NCI-H748 (cell line): Measurements from ENCODE around the gene PDZRN3.

Experiments used
- DNase-seq: peaks from one replicate; lab custom pipeline; 2025; ENCODE audit not compliant: unreplicated experiment; lab: John Stamatoyannopoulos, UW

The PDZRN3 gene

GRCh38 chr3:73624821-73625665 lies at the start of gene PDZRN3:
PDZRN3 (minus strand) TSS chr3:73624941.
- peak; percentile 69 for DNase-seq

- DNase-seq: peak; percentile 73
Measured at GRCh38 chr3:73674280-73674679, 49.5 kb upstream of the PDZRN3 start.

GRCh38 chr3:73669260-73669659 lies 44.5 kb upstream of the PDZRN3 start:
- no peak for DNase-seq

- no peak for DNase-seq
Measured at GRCh38 chr3:73668391-73668790, 43.6 kb upstream of the PDZRN3 start.

GRCh38 chr3:73667889-73668288 lies 43.1 kb upstream of the PDZRN3 start:
- DNase-seq: no peak

GRCh38 chr3:73665286-73665685 lies 40.5 kb upstream of the PDZRN3 start:
- DNase-seq: no peak

- no peak for DNase-seq
Measured at GRCh38 chr3:73664389-73664788, 39.6 kb upstream of the PDZRN3 start.

- DNase-seq: no peak
Measured at GRCh38 chr3:73663495-73663894, 38.8 kb upstream of the PDZRN3 start.

- no peak for DNase-seq
Measured at GRCh38 chr3:73661265-73661664, 36.5 kb upstream of the PDZRN3 start.

- DNase-seq: no peak
Measured at GRCh38 chr3:73658227-73658626, 33.5 kb upstream of the PDZRN3 start.

- no peak for DNase-seq
Measured at GRCh38 chr3:73657186-73657585, 32.4 kb upstream of the PDZRN3 start.

- DNase-seq: no peak
Measured at GRCh38 chr3:73656241-73656890, 31.6 kb upstream of the PDZRN3 start.

GRCh38 chr3:73655197-73655596 lies 30.5 kb upstream of the PDZRN3 start:
- DNase-seq: no peak

GRCh38 chr3:73653877-73654276 lies 29.1 kb upstream of the PDZRN3 start:
- no peak for DNase-seq

GRCh38 chr3:73653351-73653750 lies 28.6 kb upstream of the PDZRN3 start:
- DNase-seq: no peak

- DNase-seq: no peak
Measured at GRCh38 chr3:73652896-73653295, 28.2 kb upstream of the PDZRN3 start.

- DNase-seq: peak; percentile 48
Measured at GRCh38 chr3:73637042-73637441, 12.3 kb upstream of the PDZRN3 start.

GRCh38 chr3:73635254-73635653 lies 10.5 kb upstream of the PDZRN3 start:
- no peak for DNase-seq

- no peak for DNase-seq
Measured at GRCh38 chr3:73633916-73634344, 9.2 kb upstream of the PDZRN3 start.

- DNase-seq: no peak
Measured at GRCh38 chr3:73633453-73633852, 8.7 kb upstream of the PDZRN3 start.

- DNase-seq: no peak
Measured at GRCh38 chr3:73626106-73626505, 1.4 kb upstream of the PDZRN3 start.

GRCh38 chr3:73624017-73624820 lies 522 bp downstream of the PDZRN3 start:
- peak; percentile 87 for DNase-seq
